Measurements from ENCODE around the gene SCFD2. TPM values are rescaled to one million over a fixed set of nuclear protein-coding genes. Genes with fewer than 3 reads are reported as not detected.

Gene SCFD2
- total RNA-seq, 1 experiment from 2014 or later: 12.4 TPM

DNA sequence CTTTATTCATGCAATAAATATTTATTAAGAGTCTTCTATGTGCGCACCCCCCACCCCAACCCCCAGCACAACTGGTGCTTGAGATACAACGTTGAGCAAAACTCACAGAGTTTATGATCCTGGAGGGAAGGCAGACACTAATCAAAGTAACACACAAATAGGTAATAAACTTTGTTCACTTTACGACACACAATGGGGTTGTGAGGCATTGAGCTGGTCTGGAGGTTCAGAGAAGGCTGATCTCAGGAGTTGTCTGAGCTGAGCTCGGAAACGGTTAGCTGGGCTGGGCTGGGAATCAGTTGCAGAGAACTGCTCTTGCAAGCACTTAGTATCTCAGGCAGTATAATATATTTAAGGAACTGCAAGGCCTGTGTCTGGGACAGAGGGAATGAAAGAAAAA, 238.5 kb downstream of the SCFD2 start:
- Mint-ChIP-seq H3K4me1 (no peaks in the 10 kb centered on the region), H3K27ac (no peak overlapping the region), H3K9me3 (no peaks in the 10 kb centered on the region), H3K36me3 (no peaks in the 10 kb centered on the region), H3K4me3 (no peak overlapping the region), H3K27me3 (ENCODE audit: low read depth) (no peaks in the 10 kb centered on the region)
- ATAC-seq (no peak), DNase-seq (ENCODE audit: low spot score) (no peak)
- POLR2A ChIA-PET: no interaction called here
- CTCF ChIA-PET: no interaction called here
- TF ChIP-seq HMGA2 (CRISPR knock-in tag; IDR thresholded peaks at IDR 0.05): no peak
- no peak for TF ChIP-seq IRF2 (CRISPR knock-in tag; IDR thresholded peaks at IDR 0.05; ENCODE audit: borderline replicate concordance, low read depth)
- TF ChIP-seq ESRRA (CRISPR knock-in tag; IDR thresholded peaks at IDR 0.05; ENCODE audit: borderline replicate concordance): no peak
- TF ChIP-seq SOX15 (CRISPR knock-in tag; IDR thresholded peaks at IDR 0.05): no peak
- TF ChIP-seq, protein P1, sequence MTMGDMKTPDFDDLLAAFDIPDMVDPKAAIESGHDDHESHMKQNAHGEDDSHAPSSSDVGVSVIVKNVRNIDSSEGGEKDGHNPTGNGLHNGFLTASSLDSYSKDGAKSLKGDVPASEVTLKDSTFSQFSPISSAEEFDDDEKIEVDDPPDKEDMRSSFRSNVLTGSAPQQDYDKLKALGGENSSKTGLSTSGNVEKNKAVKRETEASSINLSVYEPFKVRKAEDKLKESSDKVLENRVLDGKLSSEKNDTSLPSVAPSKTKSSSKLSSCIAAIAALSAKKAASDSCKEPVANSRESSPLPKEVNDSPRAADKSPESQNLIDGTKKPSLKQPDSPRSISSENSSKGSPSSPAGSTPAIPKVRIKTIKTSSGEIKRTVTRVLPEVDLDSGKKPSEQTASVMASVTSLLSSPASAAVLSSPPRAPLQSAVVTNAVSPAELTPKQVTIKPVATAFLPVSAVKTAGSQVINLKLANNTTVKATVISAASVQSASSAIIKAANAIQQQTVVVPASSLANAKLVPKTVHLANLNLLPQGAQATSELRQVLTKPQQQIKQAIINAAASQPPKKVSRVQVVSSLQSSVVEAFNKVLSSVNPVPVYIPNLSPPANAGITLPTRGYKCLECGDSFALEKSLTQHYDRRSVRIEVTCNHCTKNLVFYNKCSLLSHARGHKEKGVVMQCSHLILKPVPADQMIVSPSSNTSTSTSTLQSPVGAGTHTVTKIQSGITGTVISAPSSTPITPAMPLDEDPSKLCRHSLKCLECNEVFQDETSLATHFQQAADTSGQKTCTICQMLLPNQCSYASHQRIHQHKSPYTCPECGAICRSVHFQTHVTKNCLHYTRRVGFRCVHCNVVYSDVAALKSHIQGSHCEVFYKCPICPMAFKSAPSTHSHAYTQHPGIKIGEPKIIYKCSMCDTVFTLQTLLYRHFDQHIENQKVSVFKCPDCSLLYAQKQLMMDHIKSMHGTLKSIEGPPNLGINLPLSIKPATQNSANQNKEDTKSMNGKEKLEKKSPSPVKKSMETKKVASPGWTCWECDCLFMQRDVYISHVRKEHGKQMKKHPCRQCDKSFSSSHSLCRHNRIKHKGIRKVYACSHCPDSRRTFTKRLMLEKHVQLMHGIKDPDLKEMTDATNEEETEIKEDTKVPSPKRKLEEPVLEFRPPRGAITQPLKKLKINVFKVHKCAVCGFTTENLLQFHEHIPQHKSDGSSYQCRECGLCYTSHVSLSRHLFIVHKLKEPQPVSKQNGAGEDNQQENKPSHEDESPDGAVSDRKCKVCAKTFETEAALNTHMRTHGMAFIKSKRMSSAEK (CRISPR knock-in tag; IDR thresholded peaks at IDR 0.05; ENCODE audit: borderline replicate concordance): no peak
- TF ChIP-seq, protein P2, sequence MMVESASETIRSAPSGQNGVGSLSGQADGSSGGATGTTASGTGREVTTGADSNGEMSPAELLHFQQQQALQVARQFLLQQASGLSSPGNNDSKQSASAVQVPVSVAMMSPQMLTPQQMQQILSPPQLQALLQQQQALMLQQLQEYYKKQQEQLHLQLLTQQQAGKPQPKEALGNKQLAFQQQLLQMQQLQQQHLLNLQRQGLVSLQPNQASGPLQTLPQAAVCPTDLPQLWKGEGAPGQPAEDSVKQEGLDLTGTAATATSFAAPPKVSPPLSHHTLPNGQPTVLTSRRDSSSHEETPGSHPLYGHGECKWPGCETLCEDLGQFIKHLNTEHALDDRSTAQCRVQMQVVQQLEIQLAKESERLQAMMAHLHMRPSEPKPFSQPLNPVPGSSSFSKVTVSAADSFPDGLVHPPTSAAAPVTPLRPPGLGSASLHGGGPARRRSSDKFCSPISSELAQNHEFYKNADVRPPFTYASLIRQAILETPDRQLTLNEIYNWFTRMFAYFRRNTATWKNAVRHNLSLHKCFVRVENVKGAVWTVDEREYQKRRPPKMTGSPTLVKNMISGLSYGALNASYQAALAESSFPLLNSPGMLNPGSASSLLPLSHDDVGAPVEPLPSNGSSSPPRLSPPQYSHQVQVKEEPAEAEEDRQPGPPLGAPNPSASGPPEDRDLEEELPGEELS (CRISPR knock-in tag; IDR thresholded peaks at IDR 0.05): no peak
- TF ChIP-seq, protein P3, sequence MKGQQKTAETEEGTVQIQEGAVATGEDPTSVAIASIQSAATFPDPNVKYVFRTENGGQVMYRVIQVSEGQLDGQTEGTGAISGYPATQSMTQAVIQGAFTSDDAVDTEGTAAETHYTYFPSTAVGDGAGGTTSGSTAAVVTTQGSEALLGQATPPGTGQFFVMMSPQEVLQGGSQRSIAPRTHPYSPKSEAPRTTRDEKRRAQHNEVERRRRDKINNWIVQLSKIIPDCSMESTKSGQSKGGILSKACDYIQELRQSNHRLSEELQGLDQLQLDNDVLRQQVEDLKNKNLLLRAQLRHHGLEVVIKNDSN (CRISPR knock-in tag; IDR thresholded peaks at IDR 0.05): no peak
- TF ChIP-seq ZNF138 (CRISPR knock-in tag; conservative IDR thresholded peaks at IDR 0.05): no peak

DNA sequence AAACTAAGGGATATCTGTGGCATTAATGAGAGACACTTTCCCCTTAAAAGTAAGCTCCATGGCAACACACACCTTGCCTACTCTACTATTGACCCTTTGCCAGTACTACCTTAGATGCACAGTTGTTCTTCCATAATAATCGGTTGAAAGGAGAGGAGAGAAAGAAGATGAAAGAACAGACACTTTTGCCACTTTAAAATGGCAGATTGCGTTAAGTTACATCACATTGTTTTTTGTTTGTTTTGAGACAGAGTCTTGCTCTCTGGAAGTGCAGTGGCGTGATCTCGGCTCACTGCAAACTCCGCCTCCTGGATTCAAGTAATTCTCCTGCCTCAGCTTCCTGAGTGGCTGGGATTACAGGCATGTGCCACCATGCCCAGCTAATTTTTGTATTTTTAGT, 239.8 kb downstream of the SCFD2 start:
- POLR2A ChIA-PET: no interaction called here
- H3K9me3 Mint-ChIP-seq: no peaks in the 10 kb centered on the region
- H3K4me1 Mint-ChIP-seq: no peaks in the 10 kb centered on the region
- ATAC-seq: no peak
- H3K27ac Mint-ChIP-seq: no peak overlapping the region
- H3K36me3 Mint-ChIP-seq: no peaks in the 10 kb centered on the region
- CTCF ChIA-PET: no interaction called here
- H3K27me3 Mint-ChIP-seq (ENCODE audit: low read depth): no peaks in the 10 kb centered on the region
- no peak overlapping the region for H3K4me3 Mint-ChIP-seq
- DNase-seq (ENCODE audit: low spot score): no peak
- TF ChIP-seq SMAD4 (CRISPR knock-in tag; IDR thresholded peaks at IDR 0.05) (no peak), TCF7 (CRISPR knock-in tag; IDR thresholded peaks at IDR 0.05; ENCODE audit: low read depth) (no peak), RORB (CRISPR knock-in tag; IDR thresholded peaks at IDR 0.05) (no peak), JAZF1 (CRISPR knock-in tag; IDR thresholded peaks at IDR 0.05) (no peak)
- TF ChIP-seq, protein P4, sequence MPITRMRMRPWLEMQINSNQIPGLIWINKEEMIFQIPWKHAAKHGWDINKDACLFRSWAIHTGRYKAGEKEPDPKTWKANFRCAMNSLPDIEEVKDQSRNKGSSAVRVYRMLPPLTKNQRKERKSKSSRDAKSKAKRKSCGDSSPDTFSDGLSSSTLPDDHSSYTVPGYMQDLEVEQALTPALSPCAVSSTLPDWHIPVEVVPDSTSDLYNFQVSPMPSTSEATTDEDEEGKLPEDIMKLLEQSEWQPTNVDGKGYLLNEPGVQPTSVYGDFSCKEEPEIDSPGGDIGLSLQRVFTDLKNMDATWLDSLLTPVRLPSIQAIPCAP (CRISPR knock-in tag; IDR thresholded peaks at IDR 0.05): no peak
- TF ChIP-seq, protein P5, sequence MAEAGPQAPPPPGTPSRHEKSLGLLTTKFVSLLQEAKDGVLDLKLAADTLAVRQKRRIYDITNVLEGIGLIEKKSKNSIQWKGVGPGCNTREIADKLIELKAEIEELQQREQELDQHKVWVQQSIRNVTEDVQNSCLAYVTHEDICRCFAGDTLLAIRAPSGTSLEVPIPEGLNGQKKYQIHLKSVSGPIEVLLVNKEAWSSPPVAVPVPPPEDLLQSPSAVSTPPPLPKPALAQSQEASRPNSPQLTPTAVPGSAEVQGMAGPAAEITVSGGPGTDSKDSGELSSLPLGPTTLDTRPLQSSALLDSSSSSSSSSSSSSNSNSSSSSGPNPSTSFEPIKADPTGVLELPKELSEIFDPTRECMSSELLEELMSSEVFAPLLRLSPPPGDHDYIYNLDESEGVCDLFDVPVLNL (CRISPR knock-in tag; IDR thresholded peaks at IDR 0.05; ENCODE audit: borderline replicate concordance, low read depth): no peak
- TF ChIP-seq, protein P6, sequence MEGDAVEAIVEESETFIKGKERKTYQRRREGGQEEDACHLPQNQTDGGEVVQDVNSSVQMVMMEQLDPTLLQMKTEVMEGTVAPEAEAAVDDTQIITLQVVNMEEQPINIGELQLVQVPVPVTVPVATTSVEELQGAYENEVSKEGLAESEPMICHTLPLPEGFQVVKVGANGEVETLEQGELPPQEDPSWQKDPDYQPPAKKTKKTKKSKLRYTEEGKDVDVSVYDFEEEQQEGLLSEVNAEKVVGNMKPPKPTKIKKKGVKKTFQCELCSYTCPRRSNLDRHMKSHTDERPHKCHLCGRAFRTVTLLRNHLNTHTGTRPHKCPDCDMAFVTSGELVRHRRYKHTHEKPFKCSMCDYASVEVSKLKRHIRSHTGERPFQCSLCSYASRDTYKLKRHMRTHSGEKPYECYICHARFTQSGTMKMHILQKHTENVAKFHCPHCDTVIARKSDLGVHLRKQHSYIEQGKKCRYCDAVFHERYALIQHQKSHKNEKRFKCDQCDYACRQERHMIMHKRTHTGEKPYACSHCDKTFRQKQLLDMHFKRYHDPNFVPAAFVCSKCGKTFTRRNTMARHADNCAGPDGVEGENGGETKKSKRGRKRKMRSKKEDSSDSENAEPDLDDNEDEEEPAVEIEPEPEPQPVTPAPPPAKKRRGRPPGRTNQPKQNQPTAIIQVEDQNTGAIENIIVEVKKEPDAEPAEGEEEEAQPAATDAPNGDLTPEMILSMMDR (IDR thresholded peaks at IDR 0.05): no peak
- TF ChIP-seq, protein P7, sequence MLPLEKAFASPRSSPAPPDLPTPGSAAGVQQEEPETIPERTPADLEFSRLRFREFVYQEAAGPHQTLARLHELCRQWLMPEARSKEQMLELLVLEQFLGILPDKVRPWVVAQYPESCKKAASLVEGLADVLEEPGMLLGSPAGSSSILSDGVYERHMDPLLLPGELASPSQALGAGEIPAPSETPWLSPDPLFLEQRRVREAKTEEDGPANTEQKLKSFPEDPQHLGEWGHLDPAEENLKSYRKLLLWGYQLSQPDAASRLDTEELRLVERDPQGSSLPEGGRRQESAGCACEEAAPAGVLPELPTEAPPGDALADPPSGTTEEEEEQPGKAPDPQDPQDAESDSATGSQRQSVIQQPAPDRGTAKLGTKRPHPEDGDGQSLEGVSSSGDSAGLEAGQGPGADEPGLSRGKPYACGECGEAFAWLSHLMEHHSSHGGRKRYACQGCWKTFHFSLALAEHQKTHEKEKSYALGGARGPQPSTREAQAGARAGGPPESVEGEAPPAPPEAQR (CRISPR knock-in tag; IDR thresholded peaks at IDR 0.05): no peak
- TF ChIP-seq, protein P8, sequence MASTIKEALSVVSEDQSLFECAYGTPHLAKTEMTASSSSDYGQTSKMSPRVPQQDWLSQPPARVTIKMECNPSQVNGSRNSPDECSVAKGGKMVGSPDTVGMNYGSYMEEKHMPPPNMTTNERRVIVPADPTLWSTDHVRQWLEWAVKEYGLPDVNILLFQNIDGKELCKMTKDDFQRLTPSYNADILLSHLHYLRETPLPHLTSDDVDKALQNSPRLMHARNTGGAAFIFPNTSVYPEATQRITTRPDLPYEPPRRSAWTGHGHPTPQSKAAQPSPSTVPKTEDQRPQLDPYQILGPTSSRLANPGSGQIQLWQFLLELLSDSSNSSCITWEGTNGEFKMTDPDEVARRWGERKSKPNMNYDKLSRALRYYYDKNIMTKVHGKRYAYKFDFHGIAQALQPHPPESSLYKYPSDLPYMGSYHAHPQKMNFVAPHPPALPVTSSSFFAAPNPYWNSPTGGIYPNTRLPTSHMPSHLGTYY (CRISPR knock-in tag; IDR thresholded peaks at IDR 0.05): no peak
- TF ChIP-seq, protein P9, sequence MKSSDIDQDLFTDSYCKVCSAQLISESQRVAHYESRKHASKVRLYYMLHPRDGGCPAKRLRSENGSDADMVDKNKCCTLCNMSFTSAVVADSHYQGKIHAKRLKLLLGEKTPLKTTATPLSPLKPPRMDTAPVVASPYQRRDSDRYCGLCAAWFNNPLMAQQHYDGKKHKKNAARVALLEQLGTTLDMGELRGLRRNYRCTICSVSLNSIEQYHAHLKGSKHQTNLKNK (CRISPR knock-in tag; IDR thresholded peaks at IDR 0.05): no peak

Measured in WTC11 (cell line).